PC-9 (cell line): ENCODE results near the gene ROS1. TPM values are rescaled to one million over a fixed set of nuclear protein-coding genes. Genes with fewer than 3 reads are reported as not detected.

Source experiments
- BruUV-seq: library from RNA; stranded (reverse); fragments of 400-500 nt; replicated peaks from 2 replicates; lab custom pipeline; 2021; lab: Mats Ljungman, UMichigan
- CTCF ChIA-PET: fragments of 300-600 bp; sonication (Branson Sonifier 250); formaldehyde crosslinking; loops from one replicate; lab custom pipeline; 2022; ENCODE audit warnings: antibody characterized with exemption; lab: Charles Lee
- POLR2A ChIA-PET: fragments of 300-600 bp; sonication (Branson Sonifier 250); formaldehyde crosslinking; loops from one replicate; lab custom pipeline; 2022; ENCODE audit warnings: antibody characterized with exemption; ENCODE audit not compliant: unreplicated experiment; lab: Charles Lee
- DNase-seq, 2 experiments: peaks; one replicate each; pipeline versions ENCODE4 v3.0.0 to v3.0.0-alpha.2; 2015 to 2022; ENCODE audit warnings: mixed read lengths in 1 of 2
- H2AFZ ChIP-seq: fragments of 200-600 bp; sonication (generic); 2 replicates; pipeline ENCODE4 v1.8.1; 2017; ENCODE audit warnings: antibody characterized with exemption
- H3F3A ChIP-seq: fragments of 200-600 bp; sonication (generic); 2 replicates; pipeline ENCODE4 v1.8.1; 2017; ENCODE audit warnings: antibody characterized with exemption, mild to moderate bottlenecking, low read depth; ENCODE audit not compliant: insufficient read depth
- H3K27ac ChIP-seq: fragments of 200-600 bp; sonication (generic); 2 replicates; pipeline ENCODE4 v1.6.1; 2016; ENCODE audit warnings: mixed run types
- H3K27me3 ChIP-seq: fragments of 200-600 bp; sonication (generic); 2 replicates; pipeline ENCODE4 v1.6.1; 2016; ENCODE audit warnings: low read depth, mixed run types; ENCODE audit not compliant: insufficient read depth
- H3K36me3 ChIP-seq: fragments of 200-600 bp; sonication (generic); 2 replicates; pipeline ENCODE4 v1.6.1; 2016; ENCODE audit warnings: low read depth, mixed run types
- H3K4me1 ChIP-seq: fragments of 200-600 bp; sonication (generic); replicated peaks from 2 replicates; pipeline ENCODE4 v1.6.1; 2016; ENCODE audit warnings: mixed run types; ENCODE audit not compliant: insufficient read depth
- H3K4me2 ChIP-seq: fragments of 200-600 bp; sonication (generic); 2 replicates; pipeline ENCODE4 v1.6.1; 2017; ENCODE audit warnings: mixed run types
- H3K4me3 ChIP-seq: fragments of 200-600 bp; sonication (generic); 2 replicates; pipeline ENCODE4 v1.6.1; 2016; ENCODE audit warnings: mixed run types
- H3K79me2 ChIP-seq: fragments of 200-600 bp; sonication (generic); 2 replicates; pipeline ENCODE4 v1.6.1; 2017; ENCODE audit warnings: low read depth, mixed run types
- H3K9me2 ChIP-seq: fragments of 200-600 bp; sonication (generic); 2 replicates; pipeline ENCODE4 v1.8.1; 2017; ENCODE audit warnings: mild to moderate bottlenecking; ENCODE audit not compliant: insufficient read depth
- H3K9me3 ChIP-seq: fragments of 200-600 bp; sonication (generic); 2 replicates; pipeline ENCODE4 v1.8.1; 2016; ENCODE audit warnings: low read depth; ENCODE audit not compliant: insufficient read depth
- H4K20me1 ChIP-seq: fragments of 200-600 bp; sonication (generic); 2 replicates; pipeline ENCODE4 v1.8.1; 2017; ENCODE audit not compliant: insufficient read depth
- EZH2 ChIP-seq: fragments of 200-600 bp; sonication (generic); IDR thresholded peaks from 2 replicates; pipeline ENCODE4 v1.8.0; 2017; ENCODE audit warnings: antibody characterized with exemption, low read depth
- intact Hi-C: fragments of 100-400 bp; cut with micrococcal nuclease; formaldehyde crosslinking; loops from one replicate; pipeline ENCODE4 v1.10.0; 2022; ENCODE audit not compliant: unreplicated experiment
- total RNA-seq: library from RNA; stranded (reverse); gene quantifications from 2 replicates; pipeline ENCODE4 v1.2.3, GENCODE V29; 2021
- TF ChIP-seq, protein P1 (sequence below): fragments of 200-600 bp; sonication (generic); conservative IDR thresholded peaks from 2 replicates; pipeline ENCODE4 v1.6.1; 2017; ENCODE audit warnings: mixed run types, antibody characterized with exemption, mild to moderate bottlenecking, moderate library complexity

ROS1 gene
- total RNA-seq, 1 experiment from 2014 or later: not detected

DNA sequence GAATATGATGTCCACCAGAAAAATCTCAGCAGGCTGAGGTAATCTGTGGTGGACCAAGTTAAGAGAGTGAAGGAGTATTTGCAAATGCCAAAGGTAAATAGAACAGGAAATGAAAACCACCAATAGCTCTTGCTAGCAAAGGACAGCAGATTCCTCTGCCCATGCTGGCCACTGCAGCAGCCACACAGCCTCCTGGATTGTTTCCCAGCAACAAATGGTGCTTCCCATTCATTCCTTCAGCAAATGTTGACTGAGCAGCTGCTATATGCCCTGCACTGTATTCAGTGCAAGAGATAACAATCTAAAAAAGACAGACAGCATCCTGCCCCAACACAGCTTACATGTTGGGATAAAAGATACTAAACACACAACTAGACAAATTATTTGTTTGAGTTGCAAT lies 11.0 kb downstream of the ROS1 start:
- intact Hi-C loops: no loop called here
- Histone ChIP-seq H3K79me2 (no peaks in the 10 kb centered on the region), H3K27ac (no peak overlapping the region), H4K20me1 (no peaks in the 10 kb centered on the region), H3K9me2 (no peaks in the 10 kb centered on the region), H3K4me3 (no peak overlapping the region), H2AFZ (no peak overlapping the region), H3K4me1 (no peaks in the 10 kb centered on the region), H3F3A (no peaks in the 10 kb centered on the region), H3K27me3 (no peaks in the 10 kb centered on the region), H3K4me2 (no peak overlapping the region), H3K9me3 (no peaks in the 10 kb centered on the region), H3K36me3 (no peaks in the 10 kb centered on the region)
- CTCF ChIA-PET: no interaction called here
- BruUV-seq: no TSS peak
- POLR2A ChIA-PET: interaction anchor here (0.6 kb wide), 1 partner anchor 55 kb away, joined by 3 read pairs; no protein-coding TSS in a partner anchor
- no peak for DNase-seq
- TF ChIP-seq, protein P1, sequence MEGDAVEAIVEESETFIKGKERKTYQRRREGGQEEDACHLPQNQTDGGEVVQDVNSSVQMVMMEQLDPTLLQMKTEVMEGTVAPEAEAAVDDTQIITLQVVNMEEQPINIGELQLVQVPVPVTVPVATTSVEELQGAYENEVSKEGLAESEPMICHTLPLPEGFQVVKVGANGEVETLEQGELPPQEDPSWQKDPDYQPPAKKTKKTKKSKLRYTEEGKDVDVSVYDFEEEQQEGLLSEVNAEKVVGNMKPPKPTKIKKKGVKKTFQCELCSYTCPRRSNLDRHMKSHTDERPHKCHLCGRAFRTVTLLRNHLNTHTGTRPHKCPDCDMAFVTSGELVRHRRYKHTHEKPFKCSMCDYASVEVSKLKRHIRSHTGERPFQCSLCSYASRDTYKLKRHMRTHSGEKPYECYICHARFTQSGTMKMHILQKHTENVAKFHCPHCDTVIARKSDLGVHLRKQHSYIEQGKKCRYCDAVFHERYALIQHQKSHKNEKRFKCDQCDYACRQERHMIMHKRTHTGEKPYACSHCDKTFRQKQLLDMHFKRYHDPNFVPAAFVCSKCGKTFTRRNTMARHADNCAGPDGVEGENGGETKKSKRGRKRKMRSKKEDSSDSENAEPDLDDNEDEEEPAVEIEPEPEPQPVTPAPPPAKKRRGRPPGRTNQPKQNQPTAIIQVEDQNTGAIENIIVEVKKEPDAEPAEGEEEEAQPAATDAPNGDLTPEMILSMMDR: no peak
- TF ChIP-seq EZH2: no peak

DNA sequence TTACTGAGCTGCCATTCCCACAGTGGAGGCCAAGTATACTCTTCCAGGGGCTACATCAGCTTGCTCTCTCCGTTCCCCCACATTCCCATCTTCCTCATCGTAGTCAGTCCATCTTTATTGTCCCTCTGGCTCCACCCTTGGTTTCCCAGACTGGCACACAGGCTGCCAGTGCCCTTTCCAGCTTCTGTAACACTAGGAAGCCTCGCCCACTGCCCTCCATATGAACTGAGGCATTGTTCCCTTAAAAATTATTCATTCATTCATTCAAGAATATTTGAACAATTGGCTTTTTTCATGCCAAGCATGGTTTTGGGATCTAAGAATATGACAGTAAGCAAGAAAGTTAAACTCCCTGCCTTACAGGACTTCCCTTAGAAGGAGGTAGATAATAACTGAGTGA lies 14.3 kb downstream of the ROS1 start:
- H3K27me3 ChIP-seq: no peaks in the 10 kb centered on the region
- TF ChIP-seq, protein P1: no peak
- no peak for TF ChIP-seq EZH2
- intact Hi-C loops: no loop called here
- H3K79me2 ChIP-seq: no peaks in the 10 kb centered on the region
- H3K4me2 ChIP-seq: no peak overlapping the region
- no peaks in the 10 kb centered on the region for H3F3A ChIP-seq
- no peaks in the 10 kb centered on the region for H3K36me3 ChIP-seq
- no peak overlapping the region for H3K27ac ChIP-seq
- H3K9me2 ChIP-seq: no peaks in the 10 kb centered on the region
- no peaks in the 10 kb centered on the region for H4K20me1 ChIP-seq
- H2AFZ ChIP-seq: peak overlapping the region; percentile 20; the same call in 1 of the 2 replicates
- H3K4me3 ChIP-seq: no peak overlapping the region
- POLR2A ChIA-PET: no interaction called here
- H3K9me3 ChIP-seq: no peaks in the 10 kb centered on the region; the same call in 1 of the 2 replicates
- BruUV-seq: no TSS peak
- no peak for DNase-seq
- H3K4me1 ChIP-seq: no peaks in the 10 kb centered on the region
- CTCF ChIA-PET: no interaction called here

DNA sequence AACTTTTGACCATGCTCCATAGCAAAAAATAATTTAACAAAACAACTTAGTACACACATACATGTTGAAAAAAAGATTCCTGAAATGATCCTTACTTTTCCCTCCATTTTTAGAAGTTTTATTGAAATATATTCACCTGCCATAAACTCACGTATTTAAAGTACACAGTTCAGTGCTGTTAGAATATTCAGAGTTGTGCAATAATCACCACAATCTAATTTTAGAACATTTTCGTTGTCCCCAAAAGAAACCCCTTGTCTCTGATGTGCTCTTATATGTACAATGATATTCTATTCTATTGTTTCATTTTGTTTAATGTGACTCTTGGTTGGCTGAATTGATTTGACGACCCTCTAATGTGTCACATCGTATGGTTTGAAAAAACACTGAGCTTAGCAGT lies 15.9 kb downstream of the ROS1 start:
- no peak overlapping the region for H3K27ac ChIP-seq
- no peaks in the 10 kb centered on the region for H3F3A ChIP-seq
- no peak for DNase-seq
- no peaks in the 10 kb centered on the region for H3K36me3 ChIP-seq
- ChIA-PET CTCF (no interaction called here), POLR2A (no interaction called here)
- H3K27me3 ChIP-seq: no peaks in the 10 kb centered on the region
- H3K4me2 ChIP-seq: no peak overlapping the region
- TF ChIP-seq, protein P1: no peak
- no peak for TF ChIP-seq EZH2
- no peaks in the 10 kb centered on the region for H4K20me1 ChIP-seq
- no TSS peak for BruUV-seq
- no peak overlapping the region for H2AFZ ChIP-seq
- H3K4me3 ChIP-seq: no peak overlapping the region
- H3K9me3 ChIP-seq: no peaks in the 10 kb centered on the region; the same call in 1 of the 2 replicates
- no peaks in the 10 kb centered on the region for H3K4me1 ChIP-seq
- H3K9me2 ChIP-seq: no peaks in the 10 kb centered on the region
- intact Hi-C loops: no loop called here
- no peaks in the 10 kb centered on the region for H3K79me2 ChIP-seq
